Skeletal muscle tissue (tissue), 4 donors: ENCODE measurements around the gene TNS4. TPM values are rescaled to one million over a fixed set of nuclear protein-coding genes. Genes with fewer than 3 reads are reported as not detected.

Experiments used
- H3K27ac ChIP-seq: one replicate; pipeline ENCODE4 v1.7.0; 2013; ENCODE audit warnings: mild to moderate bottlenecking, low read depth, low read length, inconsistent platforms
- H3K27me3 ChIP-seq, 3 donors: one replicate each; pipeline ENCODE4 v1.7.0; 2013; ENCODE audit warnings: low read length in 3 of 3; ENCODE audit not compliant: control insufficient read depth in 3 of 3, insufficient read depth in 3 of 3
- H3K36me3 ChIP-seq, 3 donors: one replicate each; pipeline ENCODE4 v1.7.0; 2013; ENCODE audit warnings: low read length in 3 of 3; ENCODE audit not compliant: control insufficient read depth in 3 of 3, insufficient read depth in 3 of 3
- H3K4me1 ChIP-seq, 3 donors: one replicate each; pipeline ENCODE4 v1.7.0; 2013; ENCODE audit warnings: low read length in 3 of 3, mild to moderate bottlenecking in 3 of 3; ENCODE audit not compliant: control insufficient read depth in 3 of 3, insufficient read depth in 3 of 3
- H3K4me3 ChIP-seq, 3 donors: one replicate each; pipeline ENCODE4 v1.7.0; 2013; ENCODE audit warnings: low read length in 3 of 3
- H3K9ac ChIP-seq, 3 donors: one replicate each; pipeline ENCODE4 v1.7.0; 2013; ENCODE audit warnings: low read length in 3 of 3, mild to moderate bottlenecking in 3 of 3, moderate library complexity in 2 of 3, low read depth in 1 of 3
- H3K9me3 ChIP-seq, 3 donors: one replicate each; pipeline ENCODE4 v1.7.0; 2013; ENCODE audit warnings: low read length in 3 of 3; ENCODE audit not compliant: control insufficient read depth in 3 of 3
- total RNA-seq: library from RNA; depleted of rRNA; stranded (reverse); fragments of >200 nt; gene quantifications from one replicate; pipeline ENCODE4 v1.2.3, GENCODE V29; 2014
- donor health status: Osteomylitis.

The TNS4 gene
- total RNA-seq, 1 donor from 2014 or later = not detected

DNA sequence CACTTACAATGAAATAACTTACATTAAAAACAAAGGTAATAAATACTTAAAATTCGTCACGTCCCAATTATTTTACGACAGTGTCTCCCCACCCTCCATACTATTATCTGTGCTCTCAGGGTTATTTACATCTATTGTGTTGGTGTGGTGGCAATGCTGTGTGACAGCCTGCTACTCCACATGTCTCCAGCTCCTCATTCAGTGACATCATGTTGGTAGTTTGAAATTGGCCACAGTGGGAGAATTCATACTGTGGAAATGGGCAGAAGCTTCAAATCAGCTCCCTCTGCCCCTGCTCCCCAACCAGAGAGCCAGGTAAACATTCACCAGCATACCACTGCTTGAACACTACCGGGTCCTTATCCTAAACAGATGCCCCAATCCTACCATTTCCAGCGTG, 6.3 kb downstream of the TNS4 start:
- Histone ChIP-seq H3K27ac (no peak overlapping the region), H3K9me3 (no peaks in the 10 kb centered on the region), H3K27me3 (no peaks in the 10 kb centered on the region), H3K4me1 (peaks cover 10 to 19% (median 14%) of the 10 kb centered on the region in 3 donors), H3K36me3 (no peaks in the 10 kb centered on the region), H3K4me3 (no peak overlapping the region), H3K9ac (no peak overlapping the region)

DNA sequence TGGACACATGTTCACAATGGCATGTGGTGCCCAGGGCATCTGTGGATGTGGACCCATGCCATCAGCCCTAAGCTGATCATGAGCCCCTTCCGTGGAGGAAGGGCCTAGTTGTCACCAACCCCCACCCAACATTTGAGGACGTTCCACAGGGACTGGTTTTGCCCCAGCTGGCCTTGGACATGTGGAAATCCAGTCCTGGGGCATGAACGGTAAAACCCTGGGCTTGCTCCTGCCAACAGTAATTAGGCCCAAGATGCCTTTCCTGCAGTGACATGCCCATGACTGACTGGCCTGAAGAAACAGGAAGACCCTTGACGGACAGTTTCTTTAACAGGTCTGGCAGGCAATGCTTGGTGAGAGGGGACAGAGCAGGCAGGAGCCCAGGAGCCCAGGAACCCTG, 7.7 kb downstream of the TNS4 start:
- H3K9ac ChIP-seq = no peak overlapping the region
- peaks cover 3 to 8% (median 7%) of the 10 kb centered on the region in 3 donors for H3K4me1 ChIP-seq

DNA sequence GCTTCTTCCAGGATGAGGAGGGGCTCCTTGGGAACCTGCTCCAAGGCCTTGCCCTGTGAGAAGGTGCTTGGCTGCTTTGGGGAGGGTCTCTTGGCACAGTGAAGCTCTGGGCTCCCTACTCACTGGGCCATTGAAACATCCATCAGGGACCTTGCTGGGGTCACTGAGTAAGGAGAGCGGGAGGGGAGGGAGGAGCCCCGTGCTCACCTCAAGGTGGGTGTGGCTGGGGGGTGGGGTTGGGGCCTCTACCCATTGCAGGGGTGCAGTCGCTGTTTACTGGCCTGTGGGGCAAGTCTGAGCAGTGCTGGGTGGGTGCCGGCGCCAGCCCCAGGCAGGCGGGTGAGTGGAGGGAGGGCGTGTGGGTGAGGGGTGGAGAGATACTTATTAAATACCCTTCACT, 9.9 kb downstream of the TNS4 start:
- Histone ChIP-seq H3K27ac (no peak overlapping the region), H3K4me3 (no peak overlapping the region), H3K9me3 (no peaks in the 10 kb centered on the region), H3K4me1 (peaks cover 11 to 21% (median 15%) of the 10 kb centered on the region in 3 donors), H3K9ac (no peak overlapping the region), H3K36me3 (no peaks in the 10 kb centered on the region), H3K27me3 (no peaks in the 10 kb centered on the region)

More for the DNA sequence above, 7.7 kb downstream of the TNS4 start:
- Histone ChIP-seq H3K27me3 (no peaks in the 10 kb centered on the region), H3K9me3 (no peaks in the 10 kb centered on the region), H3K4me3 (no peak overlapping the region), H3K36me3 (no peaks in the 10 kb centered on the region), H3K27ac (no peak overlapping the region)

DNA sequence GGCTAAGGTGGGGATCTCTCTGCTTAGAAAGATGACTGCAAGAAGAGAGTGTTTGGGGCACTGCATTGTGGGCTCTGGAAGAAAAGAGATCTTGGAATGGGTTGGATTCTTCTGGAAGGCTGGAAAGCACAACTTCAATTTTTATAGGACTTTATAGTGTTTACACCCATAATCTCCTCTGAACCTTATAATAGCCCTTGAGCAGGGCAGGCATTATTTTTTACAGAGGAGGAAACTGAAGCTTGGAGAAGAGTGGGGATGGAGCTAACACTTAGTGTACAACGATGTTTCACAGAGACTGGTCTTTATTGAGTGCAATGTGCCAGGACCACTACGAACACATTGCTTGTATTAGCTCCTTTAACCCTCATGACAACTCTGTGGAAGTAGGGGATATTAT, 10.4 kb downstream of the TNS4 start:
- Histone ChIP-seq H3K4me1 (peaks cover 15 to 21% (median 15%) of the 10 kb centered on the region in 3 donors), H3K9ac (no peak overlapping the region), H3K9me3 (no peaks in the 10 kb centered on the region), H3K27ac (no peak overlapping the region), H3K36me3 (no peaks in the 10 kb centered on the region), H3K27me3 (no peaks in the 10 kb centered on the region), H3K4me3 (no peak overlapping the region)

DNA sequence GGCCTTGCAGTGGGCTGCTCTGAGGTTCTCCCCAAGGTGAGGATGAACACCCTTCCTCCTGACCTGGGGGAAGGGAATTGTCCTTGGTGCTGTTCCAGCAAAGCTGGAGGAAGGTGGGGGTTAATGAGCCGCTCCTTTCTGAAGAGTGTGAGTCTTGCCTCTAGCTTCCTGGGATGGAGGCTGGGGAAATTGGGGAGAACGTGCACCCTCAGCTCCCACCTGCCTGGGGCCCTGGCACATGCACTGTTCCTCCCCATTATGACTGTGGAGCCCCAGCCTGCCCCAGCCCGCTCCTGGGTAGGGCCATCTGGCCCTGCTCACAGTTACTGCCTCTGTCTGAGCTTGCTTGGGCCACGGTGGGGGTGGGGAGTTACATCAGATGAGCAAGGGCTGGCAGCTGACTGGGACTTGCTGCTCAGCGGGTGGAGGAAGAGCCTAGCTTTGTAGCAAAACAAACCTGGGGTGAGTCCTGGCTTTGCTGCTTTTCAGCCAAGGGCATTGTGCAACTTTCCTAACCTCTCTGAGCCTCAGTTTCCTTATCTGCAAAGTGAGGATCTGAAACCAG, 11.1 kb downstream of the TNS4 start:
- Histone ChIP-seq H3K4me3 (no peak overlapping the region), H3K9ac (no peak overlapping the region), H3K9me3 (no peaks in the 10 kb centered on the region), H3K27me3 (no peaks in the 10 kb centered on the region), H3K27ac (no peak overlapping the region), H3K4me1 (peaks cover 15 to 21% (median 15%) of the 10 kb centered on the region in 3 donors), H3K36me3 (no peaks in the 10 kb centered on the region)

DNA sequence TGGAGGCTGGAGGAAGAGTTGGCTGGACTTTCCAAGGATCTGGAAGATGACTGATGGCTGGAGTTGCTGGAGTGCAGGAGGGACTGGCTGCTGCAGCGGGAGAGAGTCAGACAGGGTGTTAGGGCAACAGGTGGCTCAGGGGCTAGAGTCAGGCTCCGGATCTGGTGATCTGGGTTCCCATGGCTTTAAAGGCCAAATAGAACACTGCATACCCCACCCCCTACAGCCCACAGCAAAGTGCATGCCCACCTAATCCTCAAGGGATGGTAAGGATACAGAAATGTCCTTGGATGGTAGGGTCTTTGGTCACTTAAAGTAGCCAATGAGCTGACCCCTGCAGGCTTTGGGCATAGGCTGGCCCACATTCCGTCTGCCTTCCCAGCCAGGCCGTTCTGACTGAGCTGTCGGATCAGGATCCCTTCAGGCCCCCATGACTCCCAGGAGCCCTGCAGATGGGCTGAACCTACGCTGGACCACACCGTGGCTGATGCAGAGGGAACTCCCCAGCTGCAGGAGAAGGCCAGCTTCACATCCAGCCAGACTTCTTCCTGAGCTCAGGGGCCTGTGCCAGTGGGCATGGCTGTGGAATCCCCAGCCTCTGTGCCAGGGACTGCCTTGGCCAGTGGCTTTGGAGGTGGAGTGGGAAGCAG, 13.9 kb downstream of the TNS4 start:
- no peaks in the 10 kb centered on the region for H3K9me3 ChIP-seq
- no peaks in the 10 kb centered on the region for H3K36me3 ChIP-seq
- H3K4me3 ChIP-seq = no peak overlapping the region
- peaks cover 15 to 21% (median 15%) of the 10 kb centered on the region in 3 donors for H3K4me1 ChIP-seq
- H3K9ac ChIP-seq = peak overlapping the region in 1 of 3 donors; percentile 21
- peak overlapping the region; percentile 71 for H3K27ac ChIP-seq
- H3K27me3 ChIP-seq = peaks cover 0 to 2% (median 0%) of the 10 kb centered on the region in 3 donors

DNA sequence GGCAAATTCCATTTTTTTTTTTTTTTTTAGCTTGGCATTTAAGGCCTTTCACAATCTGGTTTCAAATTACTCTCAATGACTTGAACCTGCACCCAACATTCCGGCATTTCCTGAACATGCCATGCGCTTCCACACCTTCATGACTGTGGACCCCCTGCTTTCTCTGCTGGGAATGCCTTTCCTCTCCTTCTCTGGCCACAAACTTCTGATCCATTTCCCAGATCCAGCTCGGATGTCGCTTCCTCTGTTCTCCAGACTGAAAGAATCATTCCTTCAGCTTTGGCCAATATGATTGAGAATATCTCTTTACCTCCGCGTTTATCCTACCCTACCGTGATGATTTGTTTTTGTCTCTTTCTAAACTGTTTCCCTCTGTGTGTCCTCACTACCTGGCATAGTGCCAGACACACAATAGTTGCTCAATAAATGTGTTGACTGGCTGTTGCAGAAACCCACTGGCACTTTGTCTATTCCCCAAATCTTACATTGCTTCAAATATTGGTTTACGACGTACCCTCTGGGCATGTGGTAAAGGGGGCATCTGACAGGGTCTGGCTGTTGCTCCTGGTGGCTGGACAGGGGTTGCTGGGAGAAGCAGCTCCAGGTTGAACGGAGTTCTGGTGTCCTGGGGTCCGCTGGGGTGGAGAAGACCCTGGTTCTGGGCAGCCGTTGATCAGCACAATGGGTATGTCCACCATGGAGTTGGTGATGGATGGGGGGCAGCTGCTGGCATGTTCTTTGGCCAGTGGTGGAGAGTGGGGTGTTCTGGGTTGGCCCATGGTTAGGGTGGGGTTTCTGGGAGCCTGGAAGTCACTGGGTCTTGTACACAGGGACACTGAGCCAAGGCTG, 14.7 kb downstream of the TNS4 start:
- H3K9ac ChIP-seq = no peak overlapping the region
- H3K9me3 ChIP-seq = no peaks in the 10 kb centered on the region
- H3K27ac ChIP-seq = peak overlapping the region; percentile 71
- no peak overlapping the region for H3K4me3 ChIP-seq
- H3K27me3 ChIP-seq = peaks cover 0 to 2% (median 0%) of the 10 kb centered on the region in 3 donors
- peaks cover 15 to 21% (median 15%) of the 10 kb centered on the region in 3 donors for H3K4me1 ChIP-seq
- no peaks in the 10 kb centered on the region for H3K36me3 ChIP-seq

DNA sequence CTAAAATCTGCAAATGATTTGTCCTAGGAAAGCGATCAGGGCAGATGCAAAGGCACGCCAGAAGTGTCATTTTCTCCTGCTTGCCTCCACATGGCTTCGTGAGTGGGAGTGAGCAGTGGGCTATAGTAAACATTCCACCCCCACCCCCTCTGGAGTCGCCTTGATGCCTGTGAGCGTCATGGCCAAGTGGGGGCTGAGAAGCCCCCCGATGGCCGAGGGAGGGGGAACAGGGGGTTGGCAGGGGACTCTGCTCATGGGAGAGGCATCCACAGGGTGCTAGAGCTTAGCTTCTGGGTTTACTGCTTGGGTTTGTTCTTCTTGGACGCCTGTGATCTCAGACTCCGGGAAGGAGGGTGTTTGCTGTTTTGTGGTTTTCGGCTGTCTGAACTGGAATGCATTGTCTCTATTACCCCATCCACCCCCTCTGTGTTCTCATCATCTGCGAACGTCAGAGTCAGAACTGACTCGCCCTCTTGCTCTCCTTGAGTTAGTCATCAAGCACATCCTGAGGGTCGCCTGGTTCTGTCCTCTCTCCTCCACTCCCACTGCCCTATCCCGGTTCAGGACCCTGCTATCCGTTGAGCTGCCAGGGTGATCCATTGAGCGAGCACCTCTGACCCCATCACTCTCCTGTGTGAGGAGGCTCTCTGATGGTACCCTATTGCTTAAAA, 15.4 kb downstream of the TNS4 start:
- Histone ChIP-seq H3K36me3 (no peaks in the 10 kb centered on the region), H3K9ac (no peak overlapping the region), H3K27ac (peak overlapping the region; percentile 71), H3K27me3 (peaks cover 0 to 2% (median 0%) of the 10 kb centered on the region in 3 donors), H3K4me1 (peaks cover 15 to 21% (median 16%) of the 10 kb centered on the region in 3 donors), H3K9me3 (no peaks in the 10 kb centered on the region), H3K4me3 (no peak overlapping the region)

DNA sequence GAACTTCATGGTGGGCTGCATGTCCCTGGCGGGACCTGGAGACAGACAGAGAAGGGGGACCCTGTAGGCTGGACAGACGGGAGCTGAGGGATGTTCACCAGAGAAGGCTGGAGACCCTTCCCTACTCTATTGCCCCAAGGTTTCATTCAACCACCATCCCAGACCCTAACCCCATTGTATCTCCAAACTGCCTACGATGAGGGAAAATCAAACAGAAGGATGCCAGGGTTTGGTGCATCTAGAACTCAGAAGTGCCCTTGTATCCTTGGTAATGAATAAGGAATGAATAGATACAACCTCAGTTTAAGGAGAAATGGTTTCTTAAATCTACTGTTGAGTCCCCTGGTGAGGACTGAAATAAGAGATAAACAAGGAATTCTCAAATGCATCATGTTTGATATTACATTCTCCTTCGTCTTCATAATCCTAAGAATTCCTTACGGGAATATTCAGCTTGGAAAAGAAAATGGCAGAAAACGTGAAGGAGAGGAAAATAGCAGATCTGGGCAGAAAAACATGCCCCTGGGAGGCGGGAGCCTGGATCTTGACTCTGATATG, 16.4 kb downstream of the TNS4 start:
- H3K9me3 ChIP-seq = no peaks in the 10 kb centered on the region
- H3K4me3 ChIP-seq = no peak overlapping the region
- no peaks in the 10 kb centered on the region for H3K36me3 ChIP-seq
- peak overlapping the region; percentile 71 for H3K27ac ChIP-seq
- H3K4me1 ChIP-seq = peaks cover 16 to 18% (median 17%) of the 10 kb centered on the region in 3 donors
- H3K27me3 ChIP-seq = peaks cover 0 to 2% (median 0%) of the 10 kb centered on the region in 3 donors
- no peak overlapping the region for H3K9ac ChIP-seq
